Measurements from ENCODE around the gene NBPF3.
"Not testable (repeated sequence)": the region's sequence is repeated elsewhere in the genome, so short reads cannot be mapped to it uniquely, and the experiment has no call there.

NBPF3 gene

DNA sequence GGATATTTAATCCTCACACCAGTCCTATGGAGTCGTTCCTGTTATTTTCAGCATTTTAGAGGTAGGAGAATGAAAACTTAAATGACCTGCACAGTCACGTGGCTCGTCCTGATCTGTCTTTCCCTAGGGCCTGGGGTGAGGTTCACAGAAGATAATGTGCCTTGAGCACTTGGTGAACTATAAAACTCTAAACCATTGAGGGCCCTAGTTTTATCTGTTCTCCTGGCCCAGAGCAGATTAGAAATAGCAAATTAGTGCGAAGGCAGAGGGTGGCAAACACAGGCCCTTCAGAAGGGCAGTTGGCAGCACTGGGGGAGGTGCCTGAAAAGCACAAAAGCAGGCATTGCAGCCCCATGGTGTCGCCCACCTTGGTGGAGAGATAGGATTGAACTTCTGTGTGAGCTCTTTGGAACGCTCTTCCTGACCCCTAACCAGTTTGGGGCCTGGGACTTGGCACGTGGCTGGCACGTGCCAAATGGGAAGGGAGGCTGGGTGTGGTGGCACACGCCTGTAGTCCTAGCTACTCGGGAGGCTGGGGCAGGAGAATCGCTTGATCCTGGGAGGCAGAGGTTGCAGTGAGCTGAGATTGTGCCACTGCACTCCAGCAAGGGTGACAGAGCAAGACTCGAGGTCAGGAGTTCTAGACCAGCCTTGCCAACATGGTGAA, 1.2 kb upstream of the NBPF3 start:
- not testable (repeated sequence) for DNase-seq

DNA sequence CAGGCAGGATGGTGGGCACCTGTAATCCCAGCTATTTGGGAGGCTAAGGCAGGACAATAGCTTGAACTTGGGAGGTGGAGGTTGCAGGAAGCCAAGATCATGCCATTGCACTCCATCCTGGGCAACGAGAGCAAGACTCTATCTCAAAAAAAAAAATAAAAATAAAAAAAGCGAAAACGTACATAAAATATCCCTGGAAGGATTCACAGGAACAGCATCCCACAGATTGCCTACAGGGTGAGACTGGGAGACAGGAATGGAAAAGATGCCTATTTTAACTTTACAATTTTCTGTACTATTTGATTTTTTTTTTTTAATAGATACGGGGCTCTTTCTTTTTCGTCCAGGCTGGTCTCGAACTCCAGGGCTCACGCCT, 604 bp upstream of the NBPF3 start:
- DNase-seq = no peak

DNA sequence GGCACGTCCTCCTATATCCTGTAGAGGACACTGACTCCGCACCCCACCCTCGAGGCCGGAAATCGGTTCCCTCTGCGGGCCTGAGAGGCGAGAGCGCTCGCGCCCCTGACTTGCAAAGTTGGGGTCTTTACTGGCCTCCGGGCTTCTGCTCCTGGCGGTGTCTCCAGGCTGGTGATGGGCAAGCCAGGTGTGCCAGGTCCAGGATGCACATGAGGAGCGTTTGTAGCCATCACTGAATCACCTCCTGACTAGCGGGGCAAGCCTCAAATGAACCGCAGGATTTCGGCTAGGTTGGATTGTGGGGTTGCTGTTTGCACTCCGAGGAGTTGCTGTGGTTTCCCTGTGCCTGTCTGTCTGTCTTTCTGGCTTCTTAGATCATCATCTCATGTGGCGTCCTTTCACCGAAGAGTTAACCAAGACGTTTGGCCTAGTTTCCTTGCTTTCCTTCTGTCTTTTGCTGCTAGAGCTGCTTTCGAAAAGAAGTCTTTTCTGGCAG, 741 bp downstream of the NBPF3 start:
- DNase-seq = not testable (repeated sequence)

DNA sequence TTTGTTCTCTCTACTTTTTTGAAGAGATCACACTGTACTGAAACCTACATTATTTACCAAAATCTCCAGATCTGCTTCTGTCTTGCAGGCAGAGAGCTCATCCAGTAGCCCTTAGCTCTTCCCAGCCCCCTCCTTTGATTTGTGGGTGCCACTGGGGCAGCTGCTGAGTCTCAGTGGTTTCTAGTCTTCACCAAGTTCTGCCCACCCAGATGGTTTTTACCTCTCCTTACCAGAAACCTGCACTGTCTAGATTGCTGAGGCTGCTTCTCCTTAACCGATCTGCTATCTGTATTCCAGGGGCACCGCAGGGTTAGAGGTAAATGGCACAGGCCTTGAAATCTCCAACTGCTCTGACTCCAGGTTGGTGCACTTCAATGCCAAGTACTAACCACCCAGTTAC, 6.7 kb downstream of the NBPF3 start:
- DNase-seq = not testable (repeated sequence)

DNA sequence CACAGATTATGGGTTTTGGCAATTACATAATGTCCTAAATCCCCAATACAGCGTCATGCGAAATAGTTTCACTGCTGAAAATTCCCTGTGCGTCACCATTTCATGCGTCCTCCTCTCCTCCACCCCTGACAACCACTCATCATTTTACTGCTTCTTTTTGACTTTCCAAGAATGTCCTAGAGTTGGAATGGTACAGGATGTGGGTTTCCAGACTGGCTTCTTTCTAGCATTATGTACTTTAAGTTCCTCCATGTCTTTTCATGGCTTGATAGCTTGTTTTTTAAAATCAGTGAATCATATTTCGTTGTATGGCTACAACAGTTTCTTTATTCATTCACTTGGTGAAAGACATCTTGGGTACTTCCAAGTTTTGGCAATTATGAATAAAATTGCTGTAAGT, 7.4 kb downstream of the NBPF3 start:
- DNase-seq = no peak

DNA sequence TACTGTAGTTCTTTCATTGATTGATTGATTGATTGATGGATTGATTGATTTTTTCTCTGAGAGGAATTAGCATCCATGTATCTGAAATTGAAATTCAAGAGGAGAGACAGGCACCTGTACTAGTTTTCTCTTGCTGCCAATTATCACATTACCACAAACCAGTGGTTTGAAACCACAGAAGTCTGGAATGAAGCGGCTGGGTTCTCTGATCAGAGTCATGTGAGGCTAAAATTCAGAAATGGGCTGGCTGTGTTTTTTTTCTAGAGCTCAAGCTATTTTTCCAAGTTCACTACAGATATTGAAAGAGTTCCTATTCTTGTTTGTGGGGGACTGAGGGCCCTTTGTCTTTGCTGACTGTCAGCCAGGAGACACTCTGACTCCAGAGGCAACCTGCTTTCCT, 10.0 kb downstream of the NBPF3 start:
- no peak for DNase-seq

DNA sequence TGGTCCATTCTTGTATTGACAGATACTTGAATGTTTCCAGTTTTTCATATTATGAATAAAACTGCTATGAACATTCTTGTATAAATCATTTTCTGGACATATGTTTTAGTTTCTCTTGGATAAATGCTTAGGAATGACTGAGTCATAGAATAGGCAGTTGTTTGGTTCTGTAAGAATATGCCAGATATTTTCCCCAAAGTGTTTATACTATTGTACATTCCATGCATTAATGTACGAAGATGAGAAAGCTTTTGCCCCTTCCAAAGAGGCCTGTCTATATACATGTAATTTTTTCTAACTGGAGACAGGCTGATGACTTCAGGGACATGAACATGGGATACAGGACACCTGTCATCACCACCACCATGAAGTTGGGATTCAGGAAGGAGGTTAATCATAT, 11.3 kb downstream of the NBPF3 start:
- DNase-seq = no peak

DNA sequence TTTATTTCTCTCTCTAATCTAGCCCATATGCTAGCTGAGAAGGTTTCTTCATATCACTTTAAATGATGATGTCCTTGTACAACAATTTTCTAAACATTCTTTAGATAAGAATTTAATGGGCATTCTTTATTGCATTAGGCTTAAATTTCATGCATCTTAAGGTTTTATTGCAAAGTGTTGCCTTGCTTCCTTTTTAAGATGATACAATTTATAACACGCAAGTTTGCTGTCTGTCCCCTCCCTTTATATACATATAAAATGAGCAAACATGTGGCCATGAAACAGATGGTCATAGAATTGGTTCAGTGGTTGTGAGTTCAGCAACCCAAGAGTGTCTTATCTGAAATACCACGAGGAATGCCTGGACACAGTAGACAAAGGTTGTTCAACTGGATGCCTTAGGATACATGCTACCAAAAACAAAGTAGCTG, 12.1 kb downstream of the NBPF3 start:
- DNase-seq = no peak

DNA sequence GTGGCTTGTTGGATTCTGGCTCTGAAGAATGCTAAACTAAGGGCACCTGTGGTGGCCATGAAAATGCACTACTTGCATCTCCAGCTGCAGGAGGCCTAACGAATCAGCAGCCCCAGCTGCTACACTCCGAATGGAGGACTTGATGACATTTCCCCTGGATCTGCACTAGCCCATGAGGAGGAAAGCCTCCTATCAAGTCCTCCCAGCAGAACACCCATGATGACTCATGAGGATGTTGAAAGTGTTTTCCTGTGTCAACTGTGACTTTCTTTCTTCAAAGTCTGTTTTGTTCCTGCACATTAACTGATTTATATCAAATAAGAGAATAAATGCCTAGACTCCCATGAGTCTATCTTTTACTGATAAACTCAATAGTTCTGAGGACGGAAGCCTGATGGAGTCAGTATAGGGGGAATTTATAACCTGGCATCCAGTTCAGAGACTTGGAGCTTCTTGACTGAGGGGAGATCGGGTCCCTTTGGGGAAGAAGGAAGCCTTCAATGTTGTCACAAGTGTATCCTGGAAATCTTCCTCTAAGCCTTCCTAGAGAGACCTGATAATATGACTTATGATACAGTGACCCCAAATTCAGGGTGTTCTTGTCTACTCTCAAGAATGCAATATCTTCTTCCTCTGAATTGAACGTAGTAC, 14.2 kb downstream of the NBPF3 start:
- not testable (repeated sequence) for DNase-seq

DNA sequence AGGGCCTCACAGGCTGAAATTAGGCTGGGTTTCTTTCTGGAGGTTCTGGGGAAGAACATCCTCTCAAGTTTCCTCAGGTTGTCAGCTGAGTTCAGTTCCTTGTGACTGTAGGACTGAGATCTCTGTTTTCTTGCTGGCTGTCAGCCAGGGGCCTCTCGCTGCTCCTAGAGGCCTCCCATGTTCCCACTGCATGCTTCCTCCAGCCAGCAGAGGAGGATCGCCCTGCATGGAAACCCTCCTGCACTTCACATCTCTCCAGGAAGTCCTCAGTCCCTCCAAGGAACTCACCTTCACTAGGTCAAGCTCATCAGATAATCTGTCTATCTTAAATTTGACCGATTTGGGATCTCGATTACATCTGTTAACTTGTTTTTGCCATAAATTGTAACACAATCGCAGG, 15.0 kb downstream of the NBPF3 start:
- DNase-seq = not testable (repeated sequence)

DNA sequence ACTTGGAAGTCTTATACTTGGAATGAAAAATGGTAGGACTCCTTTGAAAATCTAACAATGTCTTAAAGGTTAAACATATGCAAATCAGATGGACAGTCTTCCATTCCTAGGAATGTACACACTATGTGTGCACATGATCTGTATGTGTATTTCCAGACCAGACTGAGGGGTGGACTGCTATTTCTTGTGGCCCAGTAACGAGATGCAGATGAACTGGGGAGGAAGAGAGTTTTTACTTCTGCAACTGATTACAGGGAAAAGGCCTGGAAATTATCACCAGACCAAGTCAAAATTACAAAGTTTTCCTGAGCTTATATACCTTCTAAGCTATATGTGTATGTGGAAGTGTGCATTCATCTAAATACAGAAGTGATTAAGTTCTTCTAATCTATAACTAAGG, 17.7 kb downstream of the NBPF3 start:
- DNase-seq = no peak

DNA sequence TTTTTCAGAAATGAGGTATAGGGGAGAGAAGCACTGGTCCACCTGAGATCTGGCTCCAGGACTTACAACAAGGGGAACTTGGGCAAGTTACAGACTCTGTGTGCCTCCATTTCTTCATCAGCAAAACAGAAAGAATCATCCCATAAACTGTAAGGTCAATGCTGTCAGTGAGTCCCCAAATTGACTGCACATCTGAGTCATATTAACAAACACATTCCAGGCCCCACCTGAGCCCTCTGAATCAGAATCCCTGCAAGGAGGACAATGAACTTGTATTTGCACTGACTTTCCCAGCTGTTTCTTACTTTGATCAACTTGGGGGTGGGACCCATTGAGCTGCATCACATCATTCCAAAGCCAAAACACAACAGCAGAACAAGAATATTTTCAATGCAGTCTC, 25.2 kb downstream of the NBPF3 start:
- DNase-seq = not testable (repeated sequence)

DNA sequence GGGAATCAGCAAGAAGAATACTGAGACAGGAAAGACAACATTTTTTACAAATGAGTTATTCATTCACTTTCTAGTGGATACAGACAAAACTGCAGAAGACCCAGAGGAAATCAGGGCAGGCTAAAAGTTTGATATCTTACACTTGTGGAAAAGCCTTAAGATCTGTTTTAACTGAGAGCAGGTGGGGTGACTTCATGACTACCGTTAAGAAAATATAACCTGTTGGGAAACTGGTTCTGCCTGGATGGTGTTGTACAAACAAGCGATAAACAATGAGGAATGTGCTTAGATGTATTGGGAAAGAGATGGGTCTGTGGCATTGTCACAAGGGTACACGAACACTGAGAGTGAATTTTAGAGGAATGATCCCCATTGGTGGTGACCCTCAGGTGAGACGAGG, 28.0 kb downstream of the NBPF3 start:
- DNase-seq = not testable (repeated sequence)

DNA sequence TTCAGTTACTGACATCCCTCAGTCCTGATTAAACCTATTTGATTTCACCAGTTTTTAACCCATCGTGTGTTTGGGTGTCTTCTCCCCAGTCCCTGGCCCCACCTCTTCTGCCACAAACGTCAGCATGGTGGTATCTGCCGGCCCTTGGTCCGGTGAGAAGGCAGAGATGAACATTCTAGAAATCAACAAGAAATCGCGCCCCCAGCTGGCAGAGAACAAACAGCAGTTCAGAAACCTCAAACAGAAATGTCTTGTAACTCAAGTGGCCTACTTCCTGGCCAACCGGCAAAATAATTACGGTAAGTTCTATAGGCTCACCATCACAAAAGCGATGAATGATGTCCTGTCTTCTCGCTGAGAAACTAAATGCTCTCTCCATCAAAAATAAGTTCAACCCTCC, 28.7 kb downstream of the NBPF3 start:
- no peak for DNase-seq

DNA sequence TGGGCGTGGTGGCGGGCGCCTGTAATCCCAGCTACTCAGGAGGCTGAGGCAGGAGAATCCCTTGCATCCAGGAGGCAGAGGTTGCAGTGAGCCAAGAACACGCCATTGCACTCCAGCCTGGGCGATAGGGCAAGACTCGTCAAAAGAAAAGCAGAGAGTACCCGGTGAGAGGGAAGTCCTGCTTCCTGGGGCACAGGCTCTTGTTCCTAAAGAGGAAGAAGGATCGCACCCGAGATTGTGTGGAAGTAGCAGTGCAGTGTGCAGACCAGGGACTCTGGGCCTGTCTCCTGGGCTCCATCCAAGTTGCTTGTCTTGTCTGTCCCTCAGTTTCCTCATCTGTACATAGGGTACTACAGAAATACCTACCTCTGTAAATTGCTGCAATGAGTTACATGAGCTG, 29.6 kb downstream of the NBPF3 start:
- no peak for DNase-seq

DNA sequence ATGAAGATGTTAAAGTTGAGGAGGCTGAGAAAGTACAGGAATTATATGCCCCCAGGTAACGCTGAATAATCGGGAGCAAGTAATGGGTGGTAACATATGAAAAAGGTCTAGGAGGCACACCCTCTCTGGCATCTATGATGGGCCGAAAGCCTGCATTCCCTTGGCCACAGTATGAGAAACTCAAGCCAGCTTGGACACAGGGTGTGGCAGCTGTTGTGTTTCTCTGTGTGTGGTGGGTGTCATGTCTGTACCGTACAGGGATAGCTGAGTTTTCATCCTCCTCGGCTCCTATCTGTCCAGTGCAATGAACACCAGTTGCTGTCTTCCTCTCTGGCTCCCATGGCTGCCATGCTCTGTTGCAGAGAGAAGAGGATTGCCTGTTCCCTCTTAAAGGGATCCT, 32.9 kb downstream of the NBPF3 start:
- DNase-seq = no peak

DNA sequence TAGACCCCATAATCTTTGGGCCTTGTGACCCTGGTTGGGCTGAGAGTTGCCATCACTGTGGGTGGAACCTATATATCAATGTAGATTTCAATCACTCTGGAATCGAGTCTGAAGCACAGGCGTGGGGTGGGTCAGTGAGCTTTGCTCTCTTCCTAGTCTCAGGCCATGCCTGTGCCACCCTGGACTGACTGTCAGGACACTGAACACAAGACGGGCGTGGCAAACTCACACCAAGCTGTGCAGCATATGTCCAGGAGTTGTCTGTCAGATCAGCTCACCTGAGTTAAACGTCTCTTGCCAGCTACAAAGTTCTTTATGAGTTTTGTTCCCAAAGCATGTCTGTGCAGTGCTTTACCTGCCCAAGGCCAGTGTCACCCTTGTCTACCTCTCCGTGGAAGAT, 38.4 kb downstream of the NBPF3 start:
- DNase-seq = no peak

DNA sequence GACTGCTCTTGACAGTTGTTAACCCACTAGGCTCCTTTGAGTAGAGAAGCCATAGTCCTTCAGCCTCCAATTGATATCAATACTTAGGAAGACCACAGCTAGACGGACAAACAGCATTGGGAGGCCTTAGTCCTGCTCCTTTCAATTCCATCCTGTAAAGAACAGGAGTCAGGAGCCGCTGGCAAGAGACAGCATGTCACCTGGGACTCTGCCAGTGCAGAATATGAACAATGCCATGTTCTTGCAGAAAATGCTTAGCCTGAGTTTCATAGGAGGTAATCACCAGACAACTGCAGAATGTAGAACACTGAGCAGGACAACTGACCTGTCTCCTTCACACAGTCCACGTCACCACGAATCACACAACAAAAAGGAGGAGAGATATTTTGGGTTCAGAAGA, 43.9 kb downstream of the NBPF3 start:
- not testable (repeated sequence) for DNase-seq

DNA sequence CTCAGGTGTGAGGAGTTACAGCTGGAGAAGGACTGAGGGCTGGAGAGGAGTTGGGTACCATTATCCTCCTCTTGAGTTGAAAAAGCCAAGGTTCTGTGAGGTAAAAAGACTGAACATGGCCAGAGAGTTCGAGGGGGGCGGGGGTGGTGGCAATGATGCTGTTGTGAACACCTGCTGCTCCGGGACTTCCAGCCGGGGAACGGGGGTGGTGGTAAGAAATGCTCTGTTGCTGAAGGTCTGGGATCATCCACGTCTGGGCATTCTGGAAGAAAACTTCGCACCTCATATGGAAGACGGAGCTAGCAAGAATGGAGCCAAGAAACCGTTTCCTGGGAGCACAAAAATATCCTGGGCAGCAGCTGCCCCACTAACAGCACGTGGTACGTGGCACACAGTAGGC, 49.2 kb downstream of the NBPF3 start:
- DNase-seq = no peak

DNA sequence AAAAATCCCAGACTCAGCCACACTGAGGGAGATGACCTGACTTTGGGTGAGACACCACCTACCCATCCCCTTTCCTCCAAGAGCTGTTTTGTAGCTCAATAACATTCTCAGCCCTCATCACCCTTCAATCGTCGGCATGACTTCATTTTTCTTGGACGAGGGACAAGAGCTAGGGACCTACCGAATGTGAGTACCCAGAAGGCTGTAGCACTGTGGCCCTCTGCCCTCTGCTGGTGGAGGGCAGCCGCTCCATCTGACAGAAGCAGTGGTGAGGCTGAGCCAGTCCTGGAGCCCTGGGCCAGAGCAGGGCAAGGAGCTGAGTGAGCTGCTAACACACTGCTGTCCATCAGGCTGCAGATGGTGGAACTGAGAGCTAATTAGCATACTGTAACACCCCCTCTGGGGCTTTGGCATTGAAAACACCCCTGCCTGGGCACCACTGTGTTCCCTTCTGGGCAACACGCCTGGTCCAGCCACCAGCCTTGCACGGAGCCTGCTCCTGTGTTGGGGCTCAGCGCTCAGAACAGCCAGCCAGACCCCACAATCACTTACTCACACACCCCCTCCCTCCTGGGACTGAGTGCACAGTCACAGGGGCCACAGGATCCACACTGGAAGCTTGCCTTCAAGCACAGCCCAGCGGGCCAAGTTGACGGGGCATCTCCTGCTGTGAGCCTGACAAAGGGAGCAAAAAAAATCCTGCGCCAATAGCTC, 51.0 kb downstream of the NBPF3 start:
- DNase-seq = no peak

DNA sequence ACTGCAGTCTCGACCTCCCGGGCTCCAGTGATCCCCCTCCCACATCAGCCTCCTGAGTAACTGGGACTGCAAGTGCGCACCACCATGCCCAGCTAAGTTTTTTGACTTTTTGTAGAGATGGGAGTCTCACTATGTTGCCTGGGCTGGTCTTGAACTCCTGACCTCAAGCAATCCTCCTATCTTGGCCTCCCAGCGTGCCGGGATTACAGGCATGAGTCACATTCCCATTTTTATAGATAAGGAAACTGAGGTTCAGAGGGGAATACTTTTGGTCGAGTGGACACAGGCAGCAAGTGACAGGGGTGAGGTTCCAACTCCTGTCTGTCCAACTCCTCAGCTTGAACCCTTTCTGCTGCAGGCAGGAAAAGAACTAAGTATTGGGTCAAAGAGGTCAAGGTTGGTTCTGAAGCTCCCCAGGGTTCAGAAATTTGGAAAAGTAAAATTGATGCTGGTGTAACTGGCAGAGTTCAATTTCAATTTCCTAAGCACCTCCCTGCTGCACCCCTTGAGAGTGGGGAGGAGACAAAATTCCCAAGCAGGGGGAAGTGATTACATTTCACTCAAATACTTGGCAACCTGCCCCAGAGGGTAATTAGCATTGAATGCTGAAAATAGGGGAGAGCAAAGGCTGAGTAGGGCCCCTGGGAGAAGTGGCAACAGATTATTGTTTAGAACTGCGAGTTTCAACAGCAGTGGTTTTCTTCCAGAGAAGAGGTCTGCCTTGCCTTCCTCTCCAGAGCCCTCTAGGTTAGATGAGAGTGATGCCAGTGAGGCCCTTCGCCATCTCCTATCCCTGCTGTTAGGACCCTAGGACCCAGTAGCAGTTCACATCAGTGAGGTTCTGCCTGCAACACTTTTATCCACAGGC, 51.8 kb downstream of the NBPF3 start:
- DNase-seq = no peak

DNA sequence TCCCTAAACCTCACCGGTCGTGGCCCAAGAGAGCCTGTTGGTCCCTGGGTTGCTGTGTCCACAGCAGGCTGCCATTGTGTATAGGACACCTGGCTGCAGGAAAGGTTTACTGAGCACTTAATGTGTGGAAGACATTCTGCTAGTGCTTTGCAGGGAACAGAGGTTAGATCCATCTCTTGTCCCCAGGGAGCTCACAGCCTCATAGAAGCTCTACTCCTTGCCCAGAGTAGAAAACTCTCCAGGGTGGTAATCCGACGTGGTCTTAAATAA, 52.4 kb downstream of the NBPF3 start:
- no peak for DNase-seq

DNA sequence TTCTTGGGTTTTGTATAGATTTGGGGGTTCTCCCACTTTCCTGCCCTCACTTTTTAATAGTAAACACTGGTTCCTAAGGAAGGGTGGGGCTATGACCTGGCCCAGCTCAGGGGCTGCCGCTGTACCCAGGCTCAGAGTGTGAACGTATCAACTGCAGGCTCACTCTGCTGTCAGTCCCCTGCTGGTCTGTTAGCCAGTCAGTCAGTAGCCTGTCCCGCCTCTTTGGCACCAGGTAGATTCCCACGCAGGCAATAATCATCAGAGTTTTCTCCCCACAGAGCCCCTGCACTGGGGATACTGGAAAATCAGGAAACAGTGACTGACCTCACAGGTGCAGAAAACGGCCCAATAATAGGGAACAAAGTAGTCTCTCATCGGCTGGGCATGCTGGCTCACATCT, 54.3 kb downstream of the NBPF3 start:
- DNase-seq = no peak

All from hippocampal formation (tissue), 2 donors.